ENCODE data around the gene FAM13A.

The FAM13A gene

GRCh38 chr4:88809576-88810219 lies 247.3 kb downstream of the FAM13A start:
- no peak for DNase-seq (ENCODE audit: low read depth)

DNA sequence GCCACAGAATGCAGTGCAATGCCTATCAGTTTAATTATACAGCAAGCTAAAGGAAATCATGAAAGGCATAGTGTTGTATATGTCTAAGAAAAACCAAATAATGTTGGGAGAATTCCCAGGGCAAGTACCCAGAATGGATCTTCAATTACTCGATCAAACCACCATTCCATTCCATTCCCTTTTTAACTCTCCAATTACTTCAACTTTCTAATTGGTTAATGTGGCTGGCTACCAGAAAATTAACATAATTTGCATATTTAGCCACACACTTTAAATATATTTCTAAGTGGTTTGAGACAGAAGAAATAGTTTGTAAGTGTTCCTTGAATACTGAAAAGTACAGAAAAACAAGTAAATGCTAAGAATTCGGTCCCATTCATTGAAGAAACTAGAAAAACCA lies 247.9 kb downstream of the FAM13A start:
- no peak for DNase-seq (ENCODE audit: low read depth)

DNA sequence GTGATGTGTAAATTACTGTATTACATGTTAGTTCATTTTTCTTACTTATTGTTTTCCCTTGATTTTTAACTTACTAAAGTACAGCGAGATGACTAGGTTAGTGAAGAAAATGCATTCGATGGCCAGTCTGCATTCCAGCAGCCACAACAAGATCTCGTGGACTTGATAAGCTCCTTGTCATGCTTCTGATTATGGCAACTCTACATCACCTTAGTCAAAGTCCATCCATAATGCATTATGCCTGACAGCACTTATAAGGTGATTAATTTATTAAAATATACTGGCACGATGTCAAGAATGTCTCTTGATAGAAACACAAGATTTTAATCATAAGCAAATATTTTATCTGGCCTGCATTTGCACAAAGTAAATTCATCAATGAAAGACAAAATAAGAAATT lies 249.5 kb downstream of the FAM13A start:
- peak; percentile 14 for DNase-seq (ENCODE audit: low read depth)

GRCh38 chr4:88804234-88804633 lies 252.8 kb downstream of the FAM13A start:
- DNase-seq (ENCODE audit: low read depth): no peak

- DNase-seq (ENCODE audit: low read depth): peak; percentile 96
These were observed 253.3 kb downstream of the FAM13A start for GRCh38 chr4:88803600-88804096.

GRCh38 chr4:88802585-88803286 lies 254.2 kb downstream of the FAM13A start:
- peak; percentile 48 for DNase-seq (ENCODE audit: low read depth)

DNA sequence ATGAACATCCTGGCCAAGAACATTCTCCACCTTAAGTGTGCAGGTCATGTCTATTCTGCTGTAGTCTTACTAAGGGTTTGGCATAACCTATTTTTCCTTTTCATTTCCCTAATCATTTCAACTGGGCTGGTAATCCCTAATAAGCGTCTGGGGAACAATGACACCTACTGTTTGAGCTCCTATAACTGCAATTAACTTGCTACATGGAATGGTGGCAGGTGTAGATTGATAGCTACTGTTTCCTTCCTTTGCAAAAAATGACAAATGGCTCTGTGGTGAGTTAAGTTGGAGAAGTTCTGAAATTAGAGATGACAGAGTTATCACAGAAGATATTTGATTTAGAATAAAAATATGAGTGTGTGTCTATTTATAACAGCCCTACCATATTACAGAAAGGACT lies 254.8 kb downstream of the FAM13A start:
- no peak for DNase-seq (ENCODE audit: low read depth)

GRCh38 chr4:88799900-88800299 lies 257.1 kb downstream of the FAM13A start:
- no peak for DNase-seq (ENCODE audit: low read depth)

- no peak for DNase-seq (ENCODE audit: low read depth)
These were observed 259.3 kb downstream of the FAM13A start for GRCh38 chr4:88797725-88798124.

GRCh38 chr4:88796545-88796944 lies 260.4 kb downstream of the FAM13A start:
- DNase-seq (ENCODE audit: low read depth): no peak

- no peak for DNase-seq (ENCODE audit: low read depth)
These were observed 262.0 kb downstream of the FAM13A start for GRCh38 chr4:88794952-88795351.

- no peak for DNase-seq (ENCODE audit: low read depth)
These were observed 262.8 kb downstream of the FAM13A start for GRCh38 chr4:88794087-88794690.

DNA sequence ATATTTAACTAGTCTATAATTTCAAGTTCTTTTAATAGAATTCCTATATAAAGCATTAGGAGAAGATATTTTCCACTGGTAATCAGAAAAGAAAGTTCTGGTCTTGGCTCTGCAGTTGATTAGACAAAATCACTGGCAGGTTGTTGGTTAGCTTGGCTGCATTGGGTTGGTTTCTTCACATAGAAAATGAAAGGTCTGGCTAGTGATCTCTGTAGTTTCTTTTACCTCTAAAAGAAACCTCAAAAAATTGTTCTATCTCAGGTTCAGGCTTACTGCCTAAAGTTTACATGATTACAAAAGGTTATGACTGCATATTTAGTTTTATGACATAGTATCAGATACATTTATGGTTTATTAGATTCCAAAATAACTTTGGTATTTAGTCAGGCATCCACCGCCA lies 263.5 kb downstream of the FAM13A start:
- no peak for DNase-seq (ENCODE audit: low read depth)

DNA sequence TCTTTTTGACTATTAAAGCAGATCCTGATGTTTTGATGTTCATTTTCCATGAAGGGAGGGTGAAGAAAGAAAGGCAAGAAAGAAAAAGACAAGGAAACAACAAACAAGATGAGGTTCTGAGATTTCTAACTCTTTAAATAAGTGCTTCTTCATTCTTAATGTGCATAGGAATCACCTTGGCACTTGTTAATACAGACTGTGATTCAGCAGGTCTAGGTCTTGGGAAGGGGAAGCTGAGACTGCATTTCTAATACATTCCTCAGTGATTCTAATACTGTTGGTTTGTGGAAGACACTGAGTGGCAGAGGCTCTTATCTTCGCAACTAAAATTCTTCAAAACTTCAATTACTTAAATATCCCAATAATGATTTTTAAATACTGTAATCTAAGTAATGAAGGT lies 264.2 kb downstream of the FAM13A start:
- no peak for DNase-seq (ENCODE audit: low read depth)

- DNase-seq (ENCODE audit: low read depth): peak; percentile 91
These were observed 264.7 kb downstream of the FAM13A start for GRCh38 chr4:88792268-88792781.

DNA sequence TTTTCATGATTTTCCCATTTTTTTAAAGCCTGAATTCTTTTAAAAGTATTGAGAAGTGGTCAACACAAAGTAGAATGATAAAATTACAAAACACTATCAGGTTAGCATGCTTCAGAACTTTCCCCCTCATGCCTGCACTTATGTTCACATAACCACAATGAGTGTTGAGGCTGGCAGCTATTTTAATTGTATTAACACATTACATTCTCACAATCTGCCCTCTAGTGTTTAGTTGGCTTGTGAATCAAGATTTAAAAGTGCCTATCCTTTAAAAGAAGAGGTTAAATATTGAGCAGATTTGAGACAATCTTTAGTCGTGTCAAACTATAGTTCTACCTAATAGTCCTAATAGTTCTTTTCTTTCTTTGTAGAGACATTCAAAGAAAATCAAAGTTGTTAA lies 265.7 kb downstream of the FAM13A start:
- DNase-seq (ENCODE audit: low read depth): peak; percentile 41

DNA sequence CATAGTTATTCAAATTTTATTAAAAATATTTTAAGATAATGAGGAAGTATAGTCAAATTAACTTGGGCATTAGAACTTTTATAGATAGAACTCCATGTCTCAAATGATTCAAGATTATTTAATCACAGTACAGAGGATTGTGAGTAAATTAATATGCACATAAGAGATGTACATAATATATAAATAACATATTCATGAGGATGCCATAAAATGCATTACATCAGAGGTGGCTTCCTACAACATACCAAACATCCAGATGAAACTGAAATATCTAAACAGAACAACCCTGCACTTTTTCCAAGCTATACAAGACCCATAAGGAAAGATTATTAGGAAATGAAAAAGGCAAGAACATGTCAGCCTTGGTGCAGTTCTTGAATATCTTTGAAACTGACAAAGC lies 268.1 kb downstream of the FAM13A start:
- no peak for DNase-seq (ENCODE audit: low read depth)

DNA sequence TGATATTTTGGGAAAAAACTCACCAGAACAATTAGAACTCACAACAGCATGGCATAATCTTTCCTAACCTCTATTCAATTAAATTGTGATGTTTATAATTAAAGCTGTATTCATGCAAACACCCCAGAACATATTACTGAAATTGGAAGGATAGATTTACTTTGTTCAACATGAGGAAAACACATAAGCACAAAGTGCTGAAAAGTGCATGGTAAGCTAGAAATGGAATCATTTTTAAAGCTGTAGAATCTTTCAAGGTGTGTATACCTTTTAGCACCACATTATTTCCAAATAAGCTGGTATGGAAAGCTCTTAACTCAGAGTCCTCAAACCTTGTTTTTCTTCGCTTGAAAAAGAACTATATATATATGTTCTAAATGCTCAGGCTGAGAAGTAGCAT lies 268.6 kb downstream of the FAM13A start:
- DNase-seq (ENCODE audit: low read depth): no peak

DNA sequence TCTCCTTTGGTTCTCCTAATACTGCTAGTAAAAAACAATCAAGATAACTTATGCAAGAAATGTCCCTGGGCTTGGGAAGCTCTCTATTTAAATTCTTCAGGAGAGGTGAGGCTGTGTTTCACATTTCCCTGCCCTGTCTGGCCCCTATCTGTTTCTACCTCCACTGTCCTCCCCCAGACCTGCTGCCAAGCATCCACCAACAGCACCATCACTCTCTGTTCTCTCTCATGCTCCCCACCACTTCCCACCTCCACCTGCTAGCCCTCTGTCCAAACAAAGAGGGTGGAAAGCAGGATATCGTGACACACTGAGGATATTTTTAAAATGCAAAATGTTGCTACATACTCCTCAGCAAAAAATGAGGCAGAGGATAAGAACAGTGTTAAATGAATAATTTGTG lies 271.0 kb downstream of the FAM13A start:
- no peak for DNase-seq (ENCODE audit: low read depth)

- no peak for DNase-seq (ENCODE audit: low read depth)
These were observed 276.6 kb downstream of the FAM13A start for GRCh38 chr4:88780389-88780788.

DNA sequence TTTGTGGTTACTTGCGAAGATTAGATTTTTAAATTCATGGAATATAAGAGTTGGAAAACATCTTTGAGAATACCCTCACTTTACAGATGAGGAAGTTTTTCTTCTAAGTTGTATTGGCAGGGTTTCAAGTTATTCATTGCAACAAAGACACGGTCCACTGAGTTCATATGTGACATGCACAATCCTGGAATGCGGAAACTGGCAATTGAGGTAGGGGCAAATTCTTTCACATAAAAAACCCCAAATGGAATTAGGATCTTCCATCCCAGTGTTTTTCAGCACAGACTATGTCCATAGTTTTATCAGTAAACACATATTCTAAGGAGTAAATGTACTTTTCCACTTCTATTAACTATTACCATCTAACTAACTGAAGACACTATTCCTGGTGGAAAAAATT lies 277.6 kb downstream of the FAM13A start:
- no peak for DNase-seq (ENCODE audit: low read depth)

DNA sequence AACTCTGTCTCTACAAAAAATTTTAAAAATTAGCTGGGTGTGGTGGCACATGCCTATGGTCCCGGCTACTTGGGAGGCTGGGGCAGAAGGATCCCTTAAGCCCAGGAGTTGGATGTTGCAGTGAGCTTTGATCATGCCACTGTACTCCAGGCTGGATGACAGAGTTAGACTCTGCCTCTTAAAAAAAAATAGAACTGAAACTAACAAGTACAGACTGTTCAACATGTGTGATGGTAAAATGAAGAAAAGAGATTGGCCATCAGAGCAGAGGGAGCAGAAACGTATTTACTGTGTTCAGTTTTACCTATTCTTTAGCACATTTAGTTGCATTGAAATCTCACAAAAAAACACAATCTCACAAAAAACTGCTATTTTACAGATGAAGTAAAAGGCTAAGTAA lies 281.5 kb downstream of the FAM13A start:
- DNase-seq (ENCODE audit: low read depth): no peak

GRCh38 chr4:88775026-88775425 lies 282.0 kb downstream of the FAM13A start:
- no peak for DNase-seq (ENCODE audit: low read depth)
